OCI-LY7 (cell line): ENCODE measurements around the gene ELF4. TPM values are rescaled to one million over a fixed set of nuclear protein-coding genes. Genes with fewer than 3 reads are reported as not detected.

Source experiments
- BruUV-seq: library from RNA; stranded (reverse); fragments of 400-500 nt; replicated peaks from 2 replicates; lab custom pipeline; 2021; lab: Mats Ljungman, UMichigan
- CTCF ChIA-PET: fragments of 300-600 bp; sonication (Branson Sonifier 250); formaldehyde crosslinking; loops from one replicate; lab custom pipeline; 2022; ENCODE audit warnings: antibody characterized with exemption; ENCODE audit not compliant: unreplicated experiment; lab: Charles Lee
- POLR2A ChIA-PET: fragments of 300-600 bp; sonication (Branson Sonifier 250); formaldehyde crosslinking; loops from one replicate; lab custom pipeline; 2022; ENCODE audit warnings: antibody characterized with exemption; lab: Charles Lee
- DNase-seq: peaks from one replicate; pipeline ENCODE4 v3.0.0-alpha.2; 2015; ENCODE audit warnings: low spot score
- H2AFZ ChIP-seq: fragments of 200-600 bp; sonication (generic), shearing (Covaris generic); 2 replicates; pipeline ENCODE4 v1.6.1; 2014; ENCODE audit warnings: mild to moderate bottlenecking, antibody characterized with exemption, low read length, moderate library complexity
- H3K27ac ChIP-seq: fragments of 200-600 bp; sonication (generic); 2 replicates; pipeline ENCODE4 v1.5.1; 2014; ENCODE audit warnings: mixed run types, low read depth, mild to moderate bottlenecking, moderate library complexity, low read length, inconsistent platforms; ENCODE audit not compliant: poor library complexity, severe bottlenecking
- H3K36me3 ChIP-seq: fragments of 200-600 bp; sonication (generic); 2 replicates; pipeline ENCODE4 v1.6.1; 2014; ENCODE audit warnings: mild to moderate bottlenecking, antibody characterized with exemption, low read length, moderate library complexity, mixed read lengths; ENCODE audit not compliant: insufficient read depth
- H3K4me1 ChIP-seq: fragments of 200-600 bp; sonication (generic); 2 replicates; pipeline ENCODE4 v1.5.1; 2014; ENCODE audit warnings: mild to moderate bottlenecking, low read length; ENCODE audit not compliant: insufficient read depth, poor library complexity, severe bottlenecking
- H3K4me2 ChIP-seq: fragments of 200-600 bp; sonication (generic); 2 replicates; pipeline ENCODE4 v1.6.1; 2014; ENCODE audit warnings: mild to moderate bottlenecking, low read length
- H3K4me3 ChIP-seq: fragments of 200-600 bp; sonication (generic); 2 replicates; pipeline ENCODE4 v1.5.1; 2014; ENCODE audit warnings: mild to moderate bottlenecking, low read depth, low read length; ENCODE audit not compliant: poor library complexity, severe bottlenecking
- H3K79me2 ChIP-seq: fragments of 200-600 bp; sonication (generic); 2 replicates; pipeline ENCODE4 v1.6.1; 2016; ENCODE audit warnings: low read depth, mild to moderate bottlenecking, low read length, moderate library complexity, mixed read lengths; ENCODE audit not compliant: insufficient read depth
- H3K9me2 ChIP-seq: fragments of 200-600 bp; sonication (generic); 2 replicates; pipeline ENCODE4 v1.6.1; 2016; ENCODE audit warnings: mild to moderate bottlenecking, low read length, mixed read lengths; ENCODE audit not compliant: insufficient read depth
- H3K9me3 ChIP-seq: fragments of 200-600 bp; sonication (generic); 2 replicates; pipeline ENCODE4 v1.6.1; 2014; ENCODE audit warnings: mild to moderate bottlenecking, mixed run types, low read length, mixed read lengths
- H4K20me1 ChIP-seq: fragments of 200-600 bp; sonication (generic); 2 replicates; pipeline ENCODE4 v1.6.1; 2014; ENCODE audit warnings: mild to moderate bottlenecking, antibody characterized with exemption, low read length, moderate library complexity, mixed read lengths; ENCODE audit not compliant: insufficient read depth
- EZH2phosphoT487 ChIP-seq: fragments of 200-600 bp; sonication (generic); IDR thresholded peaks from 2 replicates; pipeline ENCODE4 v1.6.1; 2018; ENCODE audit warnings: low read depth, borderline replicate concordance, mild to moderate bottlenecking, mixed run types, antibody characterized with exemption, low read length, moderate library complexity, mixed read lengths
- intact Hi-C: fragments of 100-400 bp; cut with micrococcal nuclease; formaldehyde crosslinking; loops from one replicate; pipeline ENCODE4 v1.10.0; 2022; ENCODE audit not compliant: unreplicated experiment
- total RNA-seq, 2 experiments: library from RNA; depleted of rRNA in 1 of 2; stranded (reverse); fragments of >200 nt in 1 of 2; shearing (Covaris generic) in 1 of 2; gene quantifications; 2 replicates each; pipeline ENCODE4 v1.2.3, GENCODE V29; 2014 to 2022
- TF ChIP-seq, protein P1 (sequence below): fragments of 200-600 bp; sonication (generic); conservative IDR thresholded peaks from 2 replicates; pipeline ENCODE4 v1.5.1; 2014; ENCODE audit warnings: mild to moderate bottlenecking, antibody characterized with exemption, low read length, moderate library complexity, mixed read lengths

The ELF4 gene
- total RNA-seq, 2 experiments from 2014 or later: 15.0 to 27.3 TPM

DNA sequence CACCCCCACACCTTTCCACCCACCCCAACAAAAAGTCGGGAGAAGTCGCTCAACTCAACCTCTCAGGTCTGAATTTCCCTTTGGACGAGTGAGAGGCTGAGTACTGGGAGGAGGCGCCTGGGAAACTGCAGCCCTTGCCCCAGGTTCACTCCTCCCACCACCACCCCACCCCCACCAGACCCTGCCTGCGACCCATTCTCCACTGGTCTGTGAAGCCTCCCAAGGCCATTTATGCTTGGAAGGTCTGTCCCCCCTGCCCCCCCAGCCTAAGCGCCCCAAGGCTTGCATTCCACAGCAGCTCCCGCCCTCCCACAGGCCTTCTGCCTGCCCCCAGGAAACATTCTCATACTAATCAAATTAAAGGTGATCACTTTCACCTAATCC is 27.2 kb downstream of the ELF4 start:
- Histone ChIP-seq H4K20me1 (no peaks in the 10 kb centered on the region), H3K36me3 (peaks cover 7% of the 10 kb centered on the region; the same call in 1 of the 2 replicates), H3K79me2 (peaks cover 36% of the 10 kb centered on the region; the same call in 1 of the 2 replicates), H3K9me2 (no peaks in the 10 kb centered on the region), H3K4me2 (peak overlapping the region; percentile 84), H3K4me3 (peak overlapping the region; percentile 58), H3K27ac (peak overlapping the region; percentile 93), H3K9me3 (no peaks in the 10 kb centered on the region), H3K4me1 (peaks cover 69% of the 10 kb centered on the region), H2AFZ (no peak overlapping the region)
- CTCF ChIA-PET: no interaction called here
- no TSS peak for BruUV-seq
- intact Hi-C loops: loop anchor here (2.0 to 10.0 kb wide), 2 partner anchors 84 to 308 kb away; partner anchors contain the start of gene SASH3
- POLR2A ChIA-PET: interaction anchor here (1.9 kb wide), 1 partner anchor 26 kb away, joined by 12 read pairs; the partner anchor contains the start of gene ELF4
- no peak for DNase-seq
- TF ChIP-seq, protein P1, sequence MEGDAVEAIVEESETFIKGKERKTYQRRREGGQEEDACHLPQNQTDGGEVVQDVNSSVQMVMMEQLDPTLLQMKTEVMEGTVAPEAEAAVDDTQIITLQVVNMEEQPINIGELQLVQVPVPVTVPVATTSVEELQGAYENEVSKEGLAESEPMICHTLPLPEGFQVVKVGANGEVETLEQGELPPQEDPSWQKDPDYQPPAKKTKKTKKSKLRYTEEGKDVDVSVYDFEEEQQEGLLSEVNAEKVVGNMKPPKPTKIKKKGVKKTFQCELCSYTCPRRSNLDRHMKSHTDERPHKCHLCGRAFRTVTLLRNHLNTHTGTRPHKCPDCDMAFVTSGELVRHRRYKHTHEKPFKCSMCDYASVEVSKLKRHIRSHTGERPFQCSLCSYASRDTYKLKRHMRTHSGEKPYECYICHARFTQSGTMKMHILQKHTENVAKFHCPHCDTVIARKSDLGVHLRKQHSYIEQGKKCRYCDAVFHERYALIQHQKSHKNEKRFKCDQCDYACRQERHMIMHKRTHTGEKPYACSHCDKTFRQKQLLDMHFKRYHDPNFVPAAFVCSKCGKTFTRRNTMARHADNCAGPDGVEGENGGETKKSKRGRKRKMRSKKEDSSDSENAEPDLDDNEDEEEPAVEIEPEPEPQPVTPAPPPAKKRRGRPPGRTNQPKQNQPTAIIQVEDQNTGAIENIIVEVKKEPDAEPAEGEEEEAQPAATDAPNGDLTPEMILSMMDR: no peak
- TF ChIP-seq EZH2phosphoT487: no peak

GRCh38 chrX:130082244-130083106 is 27.8 kb downstream of the ELF4 start:
- Histone ChIP-seq H4K20me1 (no peaks in the 10 kb centered on the region), H3K36me3 (peaks cover 10% of the 10 kb centered on the region; the same call in 1 of the 2 replicates), H3K4me1 (peaks cover 63% of the 10 kb centered on the region), H3K9me2 (no peaks in the 10 kb centered on the region), H3K4me3 (peak overlapping the region; percentile 58), H2AFZ (no peak overlapping the region), H3K9me3 (no peaks in the 10 kb centered on the region), H3K79me2 (peaks cover 30% of the 10 kb centered on the region; the same call in 1 of the 2 replicates), H3K4me2 (peak overlapping the region; percentile 84), H3K27ac (peak overlapping the region; percentile 93)
- ChIA-PET POLR2A (interaction anchor here (0.6 to 1.9 kb wide), 3 partner anchors 27 to 38 kb away, joined by 4 to 12 read pairs (median 4); partner anchors contain the start of gene ELF4), CTCF (no interaction called here)
- peak; percentile 67 for DNase-seq
- no peak for TF ChIP-seq EZH2phosphoT487
- TF ChIP-seq, protein P1: peak; percentile 52
- intact Hi-C loops: loop anchor here (2.0 to 10.0 kb wide), 2 partner anchors 84 to 308 kb away; partner anchors contain the start of gene SASH3
- BruUV-seq: no TSS peak
